GM10248 (cell line): ENCODE data around the gene VWA5B2.

Source experiments
- CTCF ChIA-PET: fragments of 300-600 bp; sonication (Branson Sonifier 250); formaldehyde crosslinking; extraction: SDS; loops from one replicate; lab custom pipeline; 2021; ENCODE audit warnings: antibody characterized with exemption; lab: Yijun Ruan, JAX
- POLR2A ChIA-PET: fragments of 350-650 bp; sonication (Branson Sonifier 250); formaldehyde crosslinking; extraction: SDS; loops from one replicate; lab custom pipeline; 2020; ENCODE audit warnings: antibody characterized with exemption; lab: Yijun Ruan, JAX
- DNase-seq: peaks from one replicate; pipeline ENCODE4 v3.0.0; 2012; ENCODE audit errors: extremely low spot score
- CTCF ChIP-seq: IDR thresholded peaks from 2 replicates; pipeline ENCODE4 v1.5.1; 2012; ENCODE audit warnings: mild to moderate bottlenecking, low read depth; ENCODE audit errors: extremely low read depth, missing control alignments, control extremely low read depth

Gene VWA5B2

GRCh38 chr3:184193991-184194539 lies 35.3 kb upstream of the VWA5B2 start:
- CTCF ChIA-PET = interaction anchor here (0.7 to 2.1 kb wide), 4 partner anchors 13 to 56 kb away, joined by 3 to 6 read pairs (median 3); partner anchors contain the start of gene EEF1AKMT4
- no peak for DNase-seq
- POLR2A ChIA-PET = interaction anchor here (1.4 kb wide), 1 partner anchor 8 kb away, joined by 3 read pairs; the partner anchor contains the start of gene ABCF3
- TF ChIP-seq CTCF = no peak

- DNase-seq = no peak
- ChIA-PET CTCF (interaction anchor here (1.0 to 4.4 kb wide), 3 partner anchors 20 to 301 kb away, joined by 3 to 17 read pairs (median 4); no protein-coding TSS in a partner anchor), POLR2A (no interaction called here)
- no peak for TF ChIP-seq CTCF
Observed at GRCh38 chr3:184196536-184196935, 32.8 kb upstream of the VWA5B2 start.

GRCh38 chr3:184198509-184198908 lies 30.9 kb upstream of the VWA5B2 start:
- ChIA-PET POLR2A (interaction anchor here (0.5 to 1.0 kb wide), 4 partner anchors 13 to 97 kb away, joined by 3 to 10 read pairs (median 4); partner anchors contain the start of gene ABCF3), CTCF (interaction anchor here (0.8 to 4.4 kb wide), 3 partner anchors 29 to 71 kb away, joined by 3 to 17 read pairs (median 7); partner anchors contain the start of gene EEF1AKMT4)
- no peak for TF ChIP-seq CTCF
- DNase-seq = no peak

GRCh38 chr3:184200825-184201224 lies 28.6 kb upstream of the VWA5B2 start:
- ChIA-PET CTCF (interaction anchor here (4.4 kb wide), 1 partner anchor 27 kb away, joined by 17 read pairs; no protein-coding TSS in a partner anchor), POLR2A (no interaction called here)
- no peak for DNase-seq
- TF ChIP-seq CTCF = no peak

GRCh38 chr3:184203526-184203925 lies 25.9 kb upstream of the VWA5B2 start:
- CTCF ChIA-PET = interaction anchor here (0.9 to 17.3 kb wide), 2 partner anchors 23 to 46 kb away, joined by 3 to 160 read pairs; partner anchors contain the start of genes EEF1AKMT4 and VWA5B2
- no peak for TF ChIP-seq CTCF
- POLR2A ChIA-PET = no interaction called here
- no peak for DNase-seq

- POLR2A ChIA-PET = no interaction called here
- CTCF ChIA-PET = interaction anchor here (17.3 kb wide), 1 partner anchor 18 kb away, joined by 160 read pairs; the partner anchor contains the start of gene VWA5B2
- no peak for TF ChIP-seq CTCF
- DNase-seq = no peak
Observed at GRCh38 chr3:184209146-184209923, 20.1 kb upstream of the VWA5B2 start.
